ENCODE results near the gene AKAP13.

AKAP13 gene

DNA sequence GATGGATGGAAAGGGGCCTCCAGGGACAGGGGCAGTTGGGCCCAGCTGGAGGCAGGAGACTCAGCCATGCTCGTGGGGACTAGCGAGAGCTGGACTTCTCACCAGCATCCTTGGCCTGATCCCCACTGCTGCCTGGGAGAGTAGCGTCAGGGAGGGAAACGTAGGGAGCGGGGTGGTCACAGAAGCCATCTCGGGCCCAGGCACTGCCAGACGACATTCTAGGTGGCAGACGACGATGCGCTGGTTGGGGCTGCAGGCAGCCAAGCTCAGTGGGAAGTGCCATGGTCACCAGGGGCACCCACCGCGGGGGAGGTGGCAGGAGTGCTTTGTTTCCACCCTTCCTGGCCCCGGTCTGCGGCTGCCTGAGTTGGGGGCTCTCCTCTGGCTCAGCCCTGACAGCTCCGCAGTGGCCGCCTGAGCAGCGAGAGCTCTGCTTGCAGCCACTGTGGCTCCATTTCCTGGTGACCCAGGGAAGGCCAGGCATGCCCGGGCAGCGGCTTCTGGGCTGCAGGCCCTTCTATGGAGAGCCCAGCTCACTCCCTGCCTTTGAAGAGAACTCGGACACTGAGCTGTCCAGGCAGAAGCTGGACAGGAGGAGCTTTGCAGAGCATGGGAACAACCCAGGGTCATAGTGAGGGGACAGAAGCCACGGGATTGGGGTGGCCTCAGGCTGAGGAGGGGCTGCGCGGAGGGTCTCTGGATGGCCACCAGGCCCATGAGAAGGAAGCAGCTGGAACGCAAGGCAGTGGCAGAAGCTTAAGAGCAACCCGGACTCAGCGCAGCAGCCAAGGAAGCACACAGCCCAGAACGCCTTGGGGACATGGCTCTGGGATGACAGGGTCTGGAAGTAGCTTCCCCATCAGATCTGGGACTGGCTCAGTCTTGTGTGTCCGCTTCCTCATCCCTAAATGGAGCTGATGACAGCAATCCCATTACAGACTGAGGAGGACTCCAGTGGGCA, 383.6 kb downstream of the AKAP13 start:
- Histone ChIP-seq H3K36me3 (ENCODE audit: control insufficient read depth, insufficient read depth, low read length) (peaks cover 10% of the 10 kb centered on the region), H3K27ac (ENCODE audit: low read length) (no peak overlapping the region), H3K9me3 (ENCODE audit: control insufficient read depth, insufficient read depth, low read length) (no peaks in the 10 kb centered on the region), H3K4me1 (ENCODE audit: control insufficient read depth, insufficient read depth, low read length) (peaks cover 6% of the 10 kb centered on the region), H3K27me3 (ENCODE audit: control insufficient read depth, insufficient read depth, low read length) (no peaks in the 10 kb centered on the region), H3K4me3 (ENCODE audit: low read length) (no peak overlapping the region)
- no peak for DNase-seq (ENCODE audit: low read depth, low spot score)
- WGBS (ENCODE audit: insufficient coverage, insufficient read length): no CpG with 5 or more reads among the region's 28 CpGs

DNA sequence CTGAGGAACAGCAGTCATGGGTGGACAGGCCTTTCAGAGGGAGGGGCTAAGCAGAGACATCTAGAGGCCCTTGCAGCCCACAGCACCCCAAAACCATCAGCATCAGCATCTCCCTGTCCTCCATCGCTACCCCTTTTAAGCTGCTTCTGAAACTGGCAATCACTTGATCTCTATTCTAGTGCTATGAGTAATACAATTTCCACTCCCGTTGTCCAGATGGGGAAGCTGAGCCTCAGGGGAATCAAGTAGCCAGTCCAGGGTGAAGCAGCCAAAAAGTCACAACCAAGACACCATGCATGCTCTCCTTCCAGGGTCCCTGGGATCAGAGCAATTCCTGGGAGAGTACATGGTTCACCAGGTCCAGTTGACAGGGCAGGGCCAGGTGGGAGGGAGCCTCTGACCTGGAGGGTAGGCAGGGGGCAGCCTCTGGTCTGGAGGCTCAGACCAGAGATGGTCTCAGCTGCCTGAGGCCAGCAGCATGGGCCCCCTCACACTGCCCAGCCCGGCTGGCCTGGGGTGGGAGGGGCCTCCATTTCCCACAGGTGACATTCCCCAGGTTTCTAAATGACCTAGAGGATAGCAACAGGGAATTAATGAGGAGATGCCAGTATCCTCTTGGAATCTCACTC, 384.4 kb downstream of the AKAP13 start:
- H3K27ac ChIP-seq (ENCODE audit: low read length): no peak overlapping the region
- no peak for DNase-seq (ENCODE audit: low read depth, low spot score)
- no peaks in the 10 kb centered on the region for H3K27me3 ChIP-seq (ENCODE audit: control insufficient read depth, insufficient read depth, low read length)
- WGBS (ENCODE audit: insufficient coverage, insufficient read length): no CpG with 5 or more reads among the region's 3 CpGs
- H3K9me3 ChIP-seq (ENCODE audit: control insufficient read depth, insufficient read depth, low read length): no peaks in the 10 kb centered on the region
- H3K4me1 ChIP-seq (ENCODE audit: control insufficient read depth, insufficient read depth, low read length): peaks cover 6% of the 10 kb centered on the region
- peaks cover 14% of the 10 kb centered on the region for H3K36me3 ChIP-seq (ENCODE audit: control insufficient read depth, insufficient read depth, low read length)
- H3K4me3 ChIP-seq (ENCODE audit: low read length): no peak overlapping the region

DNA sequence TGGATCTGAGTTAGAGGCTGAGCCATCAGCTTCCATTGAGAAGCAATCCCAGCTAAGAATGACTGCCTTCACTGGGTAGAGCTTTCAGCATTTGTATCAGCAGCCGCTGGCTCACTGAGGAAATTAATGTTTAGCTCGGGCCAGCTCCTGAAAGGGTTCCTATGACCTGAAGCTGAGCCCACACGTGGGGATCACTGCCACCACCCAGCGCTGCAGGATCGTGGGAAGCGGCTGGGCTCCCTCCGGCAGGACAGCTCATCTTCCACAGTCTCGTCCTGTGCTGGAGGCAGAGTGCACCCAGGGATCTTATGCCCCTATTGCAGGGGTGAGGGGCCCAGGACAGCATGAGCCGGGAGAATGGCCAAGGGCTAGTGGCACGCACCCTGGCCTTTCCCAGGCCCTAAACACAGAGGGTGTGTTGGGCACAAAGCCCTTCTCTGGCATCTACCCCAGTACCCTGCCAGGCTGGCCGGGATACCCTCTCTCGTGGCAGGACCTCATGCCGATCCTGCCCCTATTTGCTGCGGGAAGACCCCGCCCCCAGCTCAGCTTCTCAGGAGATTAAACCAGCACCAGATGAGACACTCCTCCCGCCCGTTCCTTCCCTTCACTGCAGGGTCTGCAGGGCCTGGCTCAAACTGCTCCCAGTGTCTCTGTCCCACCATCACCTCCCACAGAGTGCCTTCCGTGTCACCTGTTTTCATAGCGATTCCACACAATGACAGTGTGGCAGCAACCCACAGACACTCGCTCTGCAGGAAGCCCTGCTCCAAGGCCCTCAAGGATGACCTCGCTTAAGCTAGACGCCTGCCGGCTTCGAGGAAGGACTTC, 385.8 kb downstream of the AKAP13 start:
- no peak for DNase-seq (ENCODE audit: low read depth, low spot score)
- no CpG with 5 or more reads among the region's 24 CpGs for WGBS (ENCODE audit: insufficient coverage, insufficient read length)
- peaks cover 14% of the 10 kb centered on the region for H3K36me3 ChIP-seq (ENCODE audit: control insufficient read depth, insufficient read depth, low read length)
- peaks cover 6% of the 10 kb centered on the region for H3K4me1 ChIP-seq (ENCODE audit: control insufficient read depth, insufficient read depth, low read length)
- H3K9me3 ChIP-seq (ENCODE audit: control insufficient read depth, insufficient read depth, low read length): no peaks in the 10 kb centered on the region
- H3K4me3 ChIP-seq (ENCODE audit: low read length): no peak overlapping the region
- H3K27ac ChIP-seq (ENCODE audit: low read length): no peak overlapping the region
- no peaks in the 10 kb centered on the region for H3K27me3 ChIP-seq (ENCODE audit: control insufficient read depth, insufficient read depth, low read length)

DNA sequence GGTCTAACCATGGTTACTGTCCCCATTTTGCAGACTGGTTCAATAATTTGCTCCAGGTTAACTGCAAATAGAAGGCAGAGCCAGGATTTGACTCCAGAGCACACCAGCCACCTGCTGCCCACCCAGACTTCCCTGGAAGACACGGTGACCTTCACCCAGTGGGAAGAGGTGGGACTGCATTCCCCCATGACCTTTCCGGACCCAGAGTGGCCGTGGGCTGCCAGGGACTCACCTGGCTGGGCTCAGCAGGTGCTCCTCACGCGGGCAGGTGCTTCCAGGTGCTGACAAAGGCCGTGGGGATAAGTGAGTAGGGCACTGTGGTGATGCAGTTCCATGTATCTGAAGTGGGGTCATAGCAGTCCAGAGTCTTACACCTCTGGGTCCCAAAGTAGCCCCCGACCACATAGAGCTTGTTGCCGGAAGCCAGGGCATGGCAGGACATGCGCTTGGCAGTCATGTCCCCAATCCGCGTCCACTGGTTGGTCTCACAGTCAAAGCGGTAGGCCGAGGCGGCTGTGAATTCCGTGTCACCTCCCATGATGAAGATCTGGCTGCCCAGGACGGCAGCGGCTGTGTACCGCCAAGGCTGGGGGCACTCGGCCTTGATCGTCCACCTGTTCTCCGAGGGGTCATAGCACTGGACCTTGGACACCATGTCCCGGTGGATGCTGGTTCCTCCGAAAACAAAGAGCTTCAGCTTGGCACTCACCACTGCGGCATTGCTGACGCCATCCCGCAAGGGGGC, 387.6 kb downstream of the AKAP13 start:
- H3K36me3 ChIP-seq (ENCODE audit: control insufficient read depth, insufficient read depth, low read length): peaks cover 14% of the 10 kb centered on the region
- no peak for DNase-seq (ENCODE audit: low read depth, low spot score)
- no peak overlapping the region for H3K4me3 ChIP-seq (ENCODE audit: low read length)
- no peaks in the 10 kb centered on the region for H3K27me3 ChIP-seq (ENCODE audit: control insufficient read depth, insufficient read depth, low read length)
- no peaks in the 10 kb centered on the region for H3K9me3 ChIP-seq (ENCODE audit: control insufficient read depth, insufficient read depth, low read length)
- WGBS (ENCODE audit: insufficient coverage, insufficient read length): no CpG with 5 or more reads among the region's 26 CpGs
- H3K4me1 ChIP-seq (ENCODE audit: control insufficient read depth, insufficient read depth, low read length): peaks cover 6% of the 10 kb centered on the region
- H3K27ac ChIP-seq (ENCODE audit: low read length): no peak overlapping the region

DNA sequence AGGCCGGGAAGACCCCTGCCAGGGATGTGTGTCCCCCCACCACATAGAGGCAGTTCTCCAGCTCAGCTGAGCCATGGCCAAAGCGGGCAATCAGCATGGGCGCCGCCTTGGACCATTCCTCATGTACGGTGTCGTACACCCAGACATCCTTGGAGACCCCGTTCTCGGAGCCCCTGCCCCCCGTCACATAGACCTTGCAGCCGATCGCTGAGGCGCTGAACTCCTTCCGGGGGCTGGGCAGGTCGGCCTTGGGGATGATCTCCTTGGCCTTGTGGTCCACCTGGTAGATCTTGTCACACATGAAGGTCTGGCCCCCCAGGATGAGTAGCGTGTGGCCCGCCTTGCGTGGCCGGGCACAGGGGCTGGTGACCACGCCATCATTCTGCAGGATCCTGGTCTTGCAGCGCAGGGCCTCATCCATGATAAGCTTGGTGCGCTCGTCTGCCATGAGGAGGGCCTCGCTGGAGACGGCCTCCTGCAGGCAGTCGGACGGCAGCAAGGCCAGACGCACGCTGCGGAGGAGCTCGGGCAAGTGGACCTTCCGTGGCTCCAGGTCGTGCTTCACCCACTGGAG, 388.3 kb downstream of the AKAP13 start:
- Histone ChIP-seq H3K27ac (ENCODE audit: low read length) (no peak overlapping the region), H3K27me3 (ENCODE audit: control insufficient read depth, insufficient read depth, low read length) (no peaks in the 10 kb centered on the region), H3K4me1 (ENCODE audit: control insufficient read depth, insufficient read depth, low read length) (peaks cover 6% of the 10 kb centered on the region), H3K9me3 (ENCODE audit: control insufficient read depth, insufficient read depth, low read length) (no peaks in the 10 kb centered on the region), H3K4me3 (ENCODE audit: low read length) (no peak overlapping the region), H3K36me3 (ENCODE audit: control insufficient read depth, insufficient read depth, low read length) (peaks cover 16% of the 10 kb centered on the region)
- no peak for DNase-seq (ENCODE audit: low read depth, low spot score)
- WGBS (ENCODE audit: insufficient coverage, insufficient read length): no CpG with 5 or more reads among the region's 32 CpGs

DNA sequence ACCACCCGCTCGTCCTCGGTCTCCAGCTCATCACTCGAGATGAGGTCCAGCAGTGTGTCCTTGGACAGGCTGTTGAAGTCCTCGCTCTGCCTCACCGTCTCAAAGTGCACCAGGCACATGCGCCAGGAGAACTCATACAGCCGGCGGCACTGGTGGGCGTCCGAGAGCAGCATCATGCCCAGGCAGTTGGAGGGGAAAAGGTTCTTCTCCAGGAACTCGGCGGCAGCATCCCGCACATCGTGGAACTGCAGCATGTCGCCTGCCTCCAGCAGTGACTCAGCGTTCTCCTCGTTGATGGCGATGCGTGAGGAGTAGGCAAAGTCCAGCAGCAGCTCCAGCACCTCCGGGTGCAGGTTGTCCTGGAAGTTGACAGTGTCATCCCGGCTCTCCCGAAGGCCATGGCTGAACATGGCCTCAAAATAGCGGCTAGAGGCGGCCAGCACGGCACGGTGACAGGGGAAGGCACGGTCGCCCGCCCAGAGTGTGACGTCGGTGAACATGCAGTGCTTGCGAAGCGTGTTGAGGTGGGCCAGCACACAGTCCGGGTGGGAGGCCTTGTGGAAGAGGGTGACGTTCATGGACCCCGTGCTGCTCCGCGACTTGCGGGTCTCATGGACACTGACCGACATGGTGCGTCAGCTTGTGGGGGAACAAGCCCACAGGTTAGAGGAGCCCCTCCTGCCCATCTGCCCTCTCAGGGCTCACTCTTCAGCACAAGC, 388.9 kb downstream of the AKAP13 start:
- peaks cover 16% of the 10 kb centered on the region for H3K36me3 ChIP-seq (ENCODE audit: control insufficient read depth, insufficient read depth, low read length)
- WGBS (ENCODE audit: insufficient coverage, insufficient read length): no CpG with 5 or more reads among the region's 42 CpGs
- H3K9me3 ChIP-seq (ENCODE audit: control insufficient read depth, insufficient read depth, low read length): no peaks in the 10 kb centered on the region
- no peak overlapping the region for H3K4me3 ChIP-seq (ENCODE audit: low read length)
- H3K4me1 ChIP-seq (ENCODE audit: control insufficient read depth, insufficient read depth, low read length): peaks cover 6% of the 10 kb centered on the region
- no peak overlapping the region for H3K27ac ChIP-seq (ENCODE audit: low read length)
- no peak for DNase-seq (ENCODE audit: low read depth, low spot score)
- H3K27me3 ChIP-seq (ENCODE audit: control insufficient read depth, insufficient read depth, low read length): no peaks in the 10 kb centered on the region

DNA sequence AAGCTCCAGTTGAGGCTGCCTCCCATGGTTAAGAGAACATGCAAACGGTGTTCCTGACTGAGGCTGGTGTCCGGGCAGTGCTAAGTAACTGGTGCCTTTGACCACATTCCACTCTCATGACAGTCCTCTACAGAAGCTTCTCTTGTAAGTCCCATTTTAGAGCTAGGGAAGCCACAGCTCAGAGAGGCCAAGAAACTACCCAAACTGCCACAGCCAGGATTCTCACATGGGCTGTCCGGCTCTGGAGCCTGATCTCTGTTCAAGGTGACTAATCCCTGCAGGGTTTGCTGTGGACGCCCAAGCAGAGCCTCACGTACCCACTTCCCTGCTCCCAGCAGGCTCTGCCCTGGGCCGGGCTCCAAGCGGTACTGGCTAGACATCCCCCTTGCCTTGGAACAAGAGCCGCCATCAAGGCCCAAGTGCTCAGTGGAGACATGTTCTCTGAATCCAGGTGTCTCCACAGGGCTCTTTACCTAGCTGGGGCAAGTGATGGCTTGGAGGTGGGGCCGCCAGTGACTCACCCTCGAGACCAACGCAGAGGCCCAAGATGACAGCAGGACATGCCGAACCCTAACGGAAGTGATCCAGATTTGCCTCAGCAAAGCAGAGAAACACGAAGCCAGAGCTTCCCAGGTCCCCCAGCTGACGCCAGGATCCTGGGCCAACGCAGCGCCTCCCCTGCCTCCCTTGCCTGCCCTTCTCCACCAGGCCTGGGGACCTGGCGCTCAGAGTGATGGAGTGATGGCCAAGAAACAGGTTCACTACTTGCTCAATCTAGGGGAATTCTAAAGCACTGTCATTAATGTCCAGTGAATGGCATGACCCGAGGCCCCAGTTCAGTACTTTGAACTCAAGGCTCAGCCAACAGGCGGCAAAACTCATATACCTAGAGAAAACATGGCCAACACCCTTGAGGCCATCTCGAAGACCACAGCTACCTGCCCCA, 390.0 kb downstream of the AKAP13 start:
- Histone ChIP-seq H3K27ac (ENCODE audit: low read length) (no peak overlapping the region), H3K4me3 (ENCODE audit: low read length) (no peak overlapping the region), H3K4me1 (ENCODE audit: control insufficient read depth, insufficient read depth, low read length) (peaks cover 6% of the 10 kb centered on the region), H3K36me3 (ENCODE audit: control insufficient read depth, insufficient read depth, low read length) (peaks cover 16% of the 10 kb centered on the region), H3K27me3 (ENCODE audit: control insufficient read depth, insufficient read depth, low read length) (no peaks in the 10 kb centered on the region), H3K9me3 (ENCODE audit: control insufficient read depth, insufficient read depth, low read length) (no peaks in the 10 kb centered on the region)
- WGBS (ENCODE audit: insufficient coverage, insufficient read length): no CpG with 5 or more reads among the region's 21 CpGs
- DNase-seq (ENCODE audit: low read depth, low spot score): no peak

DNA sequence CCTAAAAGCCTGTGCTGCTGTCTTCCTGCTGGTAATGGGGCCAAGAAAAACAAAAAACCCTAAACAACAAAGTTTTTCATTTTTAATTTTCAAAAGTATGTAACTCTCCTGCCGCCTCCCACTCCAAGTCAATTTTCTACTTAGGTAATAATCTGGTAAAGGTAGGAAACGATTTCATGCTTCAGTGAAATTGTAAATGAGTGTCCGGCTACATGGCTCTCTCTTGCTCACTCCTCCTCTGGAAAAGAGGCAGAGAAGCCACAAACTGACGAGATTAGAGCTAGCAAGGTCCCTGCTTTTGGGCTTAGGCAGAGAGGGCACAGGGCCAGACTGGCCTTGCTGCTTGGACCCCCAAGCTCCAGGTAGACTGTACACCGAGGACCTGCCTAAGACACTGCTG, 390.9 kb downstream of the AKAP13 start:
- no CpG with 5 or more reads among the region's 5 CpGs for WGBS (ENCODE audit: insufficient coverage, insufficient read length)
- peaks cover 3% of the 10 kb centered on the region for H3K4me1 ChIP-seq (ENCODE audit: control insufficient read depth, insufficient read depth, low read length)
- no peak for DNase-seq (ENCODE audit: low read depth, low spot score)
- H3K4me3 ChIP-seq (ENCODE audit: low read length): no peak overlapping the region; the same call in 1 of the 2 replicates
- H3K27me3 ChIP-seq (ENCODE audit: control insufficient read depth, insufficient read depth, low read length): no peaks in the 10 kb centered on the region
- H3K9me3 ChIP-seq (ENCODE audit: control insufficient read depth, insufficient read depth, low read length): no peaks in the 10 kb centered on the region
- H3K27ac ChIP-seq (ENCODE audit: low read length): no peak overlapping the region
- H3K36me3 ChIP-seq (ENCODE audit: control insufficient read depth, insufficient read depth, low read length): peaks cover 16% of the 10 kb centered on the region

Measured in iPS DF 6.9 (cell line).